Measurements from ENCODE around the gene LPIN3.

Gene LPIN3

DNA sequence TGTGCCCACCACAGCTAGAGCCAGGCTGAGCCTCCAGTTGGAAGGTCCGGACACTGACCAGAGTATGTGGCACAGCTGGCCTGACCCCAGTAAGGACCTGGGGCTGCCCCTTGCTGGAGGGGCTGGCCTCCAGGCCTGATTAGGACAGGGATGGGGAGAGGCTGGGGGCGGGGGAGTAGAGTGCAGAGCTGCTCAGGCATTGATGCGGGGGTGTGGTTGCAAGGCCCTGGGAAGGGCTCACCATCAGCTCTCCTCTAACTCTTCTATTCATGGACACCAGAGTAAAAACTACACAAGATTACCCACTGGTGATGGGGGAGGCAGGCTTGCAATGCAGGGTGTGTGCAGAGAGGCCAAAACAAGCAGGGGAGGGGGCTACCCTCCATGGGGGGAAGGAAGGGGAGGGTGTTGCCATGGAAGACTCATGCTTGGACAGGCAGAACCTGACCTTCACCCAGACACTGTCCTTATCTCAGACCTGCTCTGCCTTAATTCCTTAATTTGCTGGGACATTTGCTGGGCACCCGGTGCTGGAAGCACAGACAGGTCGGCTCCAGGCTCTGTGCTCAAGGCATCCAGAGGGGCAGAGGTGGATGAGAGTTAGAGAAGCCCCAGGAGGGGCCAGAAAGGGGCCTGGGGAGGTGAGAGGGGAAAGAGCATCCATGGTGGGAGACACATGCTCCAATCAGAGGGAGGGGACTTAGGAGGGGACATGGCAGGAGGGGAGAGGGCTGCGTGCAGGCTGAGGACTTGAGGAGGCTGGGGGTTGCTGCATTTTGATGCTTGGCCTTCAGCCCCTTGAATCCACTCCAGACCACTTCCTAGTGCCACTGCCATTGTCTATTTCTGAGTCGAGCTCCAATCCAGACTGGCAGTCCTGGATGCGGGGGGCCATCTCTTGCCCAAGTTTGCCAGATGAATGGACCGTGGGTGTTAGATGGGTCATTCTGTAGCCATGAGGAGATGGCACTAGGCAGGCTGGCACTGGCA, 33.6 kb downstream of the LPIN3 start:
- TF ChIP-seq, protein P1, sequence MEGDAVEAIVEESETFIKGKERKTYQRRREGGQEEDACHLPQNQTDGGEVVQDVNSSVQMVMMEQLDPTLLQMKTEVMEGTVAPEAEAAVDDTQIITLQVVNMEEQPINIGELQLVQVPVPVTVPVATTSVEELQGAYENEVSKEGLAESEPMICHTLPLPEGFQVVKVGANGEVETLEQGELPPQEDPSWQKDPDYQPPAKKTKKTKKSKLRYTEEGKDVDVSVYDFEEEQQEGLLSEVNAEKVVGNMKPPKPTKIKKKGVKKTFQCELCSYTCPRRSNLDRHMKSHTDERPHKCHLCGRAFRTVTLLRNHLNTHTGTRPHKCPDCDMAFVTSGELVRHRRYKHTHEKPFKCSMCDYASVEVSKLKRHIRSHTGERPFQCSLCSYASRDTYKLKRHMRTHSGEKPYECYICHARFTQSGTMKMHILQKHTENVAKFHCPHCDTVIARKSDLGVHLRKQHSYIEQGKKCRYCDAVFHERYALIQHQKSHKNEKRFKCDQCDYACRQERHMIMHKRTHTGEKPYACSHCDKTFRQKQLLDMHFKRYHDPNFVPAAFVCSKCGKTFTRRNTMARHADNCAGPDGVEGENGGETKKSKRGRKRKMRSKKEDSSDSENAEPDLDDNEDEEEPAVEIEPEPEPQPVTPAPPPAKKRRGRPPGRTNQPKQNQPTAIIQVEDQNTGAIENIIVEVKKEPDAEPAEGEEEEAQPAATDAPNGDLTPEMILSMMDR (IDR thresholded peaks at IDR 0.05) = no peak

DNA sequence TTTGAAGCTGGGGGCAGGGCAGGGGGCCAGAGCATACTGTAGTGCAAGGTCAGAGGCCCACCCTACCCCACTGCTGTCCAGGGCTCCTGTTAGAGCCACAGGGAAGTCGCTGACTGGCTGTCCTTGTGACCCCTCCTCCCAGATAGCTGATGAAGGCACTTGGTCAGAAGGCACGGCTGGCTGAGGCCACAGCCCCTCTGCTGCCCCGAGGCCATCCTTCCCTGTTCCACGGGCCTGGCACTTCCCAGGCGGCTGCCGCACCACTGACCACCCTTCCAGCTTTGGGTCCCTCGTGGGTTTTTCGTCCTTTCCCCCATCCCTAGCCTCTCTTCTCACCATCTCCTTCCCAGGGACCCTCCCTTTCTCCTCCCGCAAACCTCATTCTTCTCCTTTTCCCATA, 35.2 kb downstream of the LPIN3 start:
- Histone ChIP-seq H3K4me1 (ENCODE audit: control insufficient read depth in 1 of 2, insufficient read depth in 1 of 2, low read depth in 1 of 2, low read length in 1 of 2) (peaks cover 17% of the 10 kb centered on the region in 2 experiments), H3K27ac (no peak overlapping the region), H3K4me3 (ENCODE audit: low read depth in 1 of 2, low read length in 1 of 2) (no peak overlapping the region), H3K27me3 (peaks cover 78% of the 10 kb centered on the region), H3K9me3 (no peaks in the 10 kb centered on the region), H3K36me3 (no peaks in the 10 kb centered on the region)
- TF ChIP-seq, protein P1 (IDR thresholded peaks at IDR 0.05) = no peak

More for the DNA sequence above, 33.6 kb downstream of the LPIN3 start:
- H3K36me3 ChIP-seq = no peaks in the 10 kb centered on the region
- H3K4me1 ChIP-seq (ENCODE audit: control insufficient read depth in 1 of 2, insufficient read depth in 1 of 2, low read depth in 1 of 2, low read length in 1 of 2) = peaks cover under 1% of the 10 kb centered on the region in 2 experiments
- no peak overlapping the region for H3K27ac ChIP-seq
- H3K27me3 ChIP-seq = peaks cover 89% of the 10 kb centered on the region
- no peak overlapping the region for H3K4me3 ChIP-seq (ENCODE audit: low read depth in 1 of 2, low read length in 1 of 2)
- H3K9me3 ChIP-seq = no peaks in the 10 kb centered on the region

DNA sequence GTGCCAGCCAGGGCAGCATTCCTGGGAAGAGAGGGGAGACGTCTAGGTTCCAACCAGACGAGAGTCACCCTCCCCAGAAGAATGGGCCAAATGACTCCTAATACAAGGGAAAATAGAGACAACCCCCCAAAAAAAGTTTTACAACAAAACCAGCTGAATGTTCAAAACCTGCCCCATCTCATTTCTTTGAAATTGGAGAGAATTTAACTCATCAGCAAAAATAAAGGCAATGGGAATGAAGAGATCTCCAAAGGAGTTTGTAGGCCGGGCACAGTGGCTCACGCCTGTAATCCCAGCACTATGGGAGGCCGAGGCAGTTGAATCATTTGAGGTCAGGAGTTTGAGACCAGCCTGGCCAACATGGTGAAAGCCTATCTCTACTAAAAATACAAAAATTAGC, 35.7 kb downstream of the LPIN3 start:
- H3K27ac ChIP-seq = no peak overlapping the region
- peaks cover 74% of the 10 kb centered on the region for H3K27me3 ChIP-seq
- no peaks in the 10 kb centered on the region for H3K9me3 ChIP-seq
- no peak overlapping the region for H3K4me3 ChIP-seq (ENCODE audit: low read depth in 1 of 2, low read length in 1 of 2)
- no peaks in the 10 kb centered on the region for H3K36me3 ChIP-seq
- TF ChIP-seq, protein P1 (IDR thresholded peaks at IDR 0.05) = no peak
- H3K4me1 ChIP-seq (ENCODE audit: control insufficient read depth in 1 of 2, insufficient read depth in 1 of 2, low read depth in 1 of 2, low read length in 1 of 2) = peaks cover 20 to 22% of the 10 kb centered on the region in 2 experiments

DNA sequence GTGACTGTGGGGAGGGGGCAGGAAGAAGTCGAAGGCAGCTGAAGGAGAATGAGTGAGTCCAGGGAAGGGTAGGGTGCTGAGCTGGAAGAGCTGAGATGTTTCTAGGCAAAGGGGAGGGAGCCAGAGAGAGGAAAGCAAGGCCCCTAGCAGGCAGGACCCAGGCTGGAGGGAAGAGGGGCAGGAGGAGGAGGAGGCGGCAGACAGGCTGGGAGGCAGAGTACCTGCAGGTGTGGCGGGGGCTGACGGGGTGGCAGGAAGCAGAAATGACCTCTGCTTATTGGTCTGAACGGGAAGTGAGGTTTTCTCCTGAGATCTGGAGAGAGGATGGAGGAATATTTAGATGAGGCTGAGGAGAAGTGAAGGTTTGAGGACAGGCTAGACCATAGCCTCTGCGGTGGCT, 36.7 kb downstream of the LPIN3 start:
- TF ChIP-seq, protein P1 (IDR thresholded peaks at IDR 0.05) = no peak
- H3K9me3 ChIP-seq = no peaks in the 10 kb centered on the region
- H3K27me3 ChIP-seq = peaks cover 72% of the 10 kb centered on the region
- no peaks in the 10 kb centered on the region for H3K36me3 ChIP-seq
- H3K4me3 ChIP-seq (ENCODE audit: low read depth in 1 of 2, low read length in 1 of 2) = no peak overlapping the region
- H3K27ac ChIP-seq = no peak overlapping the region
- peaks cover 20 to 22% of the 10 kb centered on the region in 2 experiments for H3K4me1 ChIP-seq (ENCODE audit: control insufficient read depth in 1 of 2, insufficient read depth in 1 of 2, low read depth in 1 of 2, low read length in 1 of 2)

DNA sequence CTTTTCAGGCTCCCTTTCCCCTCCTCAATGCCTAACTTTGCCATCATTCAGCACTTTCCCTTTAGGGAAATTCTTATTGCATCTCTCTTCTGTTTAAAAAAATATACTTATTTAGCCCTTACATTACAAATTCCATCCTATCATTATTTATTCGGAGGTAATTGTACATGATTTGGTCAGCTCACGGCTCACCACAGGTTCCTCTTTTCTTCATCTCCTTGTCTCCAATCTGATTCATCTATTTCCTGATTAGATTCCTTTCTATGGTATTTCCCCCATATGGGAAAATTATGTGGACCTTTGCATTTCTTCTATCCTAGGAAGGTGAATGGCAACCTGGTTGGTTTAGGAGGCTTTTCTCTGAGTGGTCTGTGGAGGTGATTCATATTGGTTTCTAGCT, 38.9 kb downstream of the LPIN3 start:
- peaks cover 20 to 22% of the 10 kb centered on the region in 2 experiments for H3K4me1 ChIP-seq (ENCODE audit: control insufficient read depth in 1 of 2, insufficient read depth in 1 of 2, low read depth in 1 of 2, low read length in 1 of 2)
- H3K36me3 ChIP-seq = no peaks in the 10 kb centered on the region
- peaks cover 72% of the 10 kb centered on the region for H3K27me3 ChIP-seq
- TF ChIP-seq, protein P1 (IDR thresholded peaks at IDR 0.05) = no peak
- H3K4me3 ChIP-seq (ENCODE audit: low read depth in 1 of 2, low read length in 1 of 2) = no peak overlapping the region
- no peak overlapping the region for H3K27ac ChIP-seq
- no peaks in the 10 kb centered on the region for H3K9me3 ChIP-seq
